Stimulated activated CD4-positive, alpha-beta T cell treated with anti-CD3 and anti-CD28 coated beads, TNF-alpha, amount 100 ng/mL, for 1 hour (primary cell): ENCODE measurements around the gene WT1.
A peak's percentile ranks its signal among the peaks of the same experiment; 100 is the strongest.

Experiments used
- DNase-seq, 3 donors: peaks; one replicate each; pipeline ENCODE4 v3.0.0-alpha.2; 2020; ENCODE audit warnings: low read depth in 3 of 3, low spot score in 1 of 3

The WT1 gene

GRCh38 chr11:32425761-32426160 lies 9.6 kb downstream of the WT1 start:
- no peak for DNase-seq

- no peak for DNase-seq
Measured at GRCh38 chr11:32422545-32422944, 12.8 kb downstream of the WT1 start.

DNA sequence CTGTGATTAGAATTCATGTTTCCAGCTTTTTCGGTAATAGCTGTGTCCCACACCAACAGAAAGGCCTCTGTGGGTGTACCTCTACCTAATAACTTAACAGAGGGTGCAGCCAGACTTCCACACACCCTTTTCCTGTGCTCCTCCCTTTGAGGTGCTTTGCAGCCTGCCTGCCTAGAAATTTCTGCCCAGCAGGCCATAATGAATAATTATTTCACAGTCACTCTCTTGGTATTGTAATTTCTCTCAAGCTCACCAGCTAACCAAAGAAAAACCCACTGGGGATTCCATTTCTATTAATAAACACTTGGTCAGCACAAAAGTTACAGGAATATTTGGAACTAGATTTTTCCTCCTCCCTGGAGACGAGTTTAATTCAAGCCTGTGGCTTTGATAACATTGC lies 13.3 kb downstream of the WT1 start:
- no peak for DNase-seq

DNA sequence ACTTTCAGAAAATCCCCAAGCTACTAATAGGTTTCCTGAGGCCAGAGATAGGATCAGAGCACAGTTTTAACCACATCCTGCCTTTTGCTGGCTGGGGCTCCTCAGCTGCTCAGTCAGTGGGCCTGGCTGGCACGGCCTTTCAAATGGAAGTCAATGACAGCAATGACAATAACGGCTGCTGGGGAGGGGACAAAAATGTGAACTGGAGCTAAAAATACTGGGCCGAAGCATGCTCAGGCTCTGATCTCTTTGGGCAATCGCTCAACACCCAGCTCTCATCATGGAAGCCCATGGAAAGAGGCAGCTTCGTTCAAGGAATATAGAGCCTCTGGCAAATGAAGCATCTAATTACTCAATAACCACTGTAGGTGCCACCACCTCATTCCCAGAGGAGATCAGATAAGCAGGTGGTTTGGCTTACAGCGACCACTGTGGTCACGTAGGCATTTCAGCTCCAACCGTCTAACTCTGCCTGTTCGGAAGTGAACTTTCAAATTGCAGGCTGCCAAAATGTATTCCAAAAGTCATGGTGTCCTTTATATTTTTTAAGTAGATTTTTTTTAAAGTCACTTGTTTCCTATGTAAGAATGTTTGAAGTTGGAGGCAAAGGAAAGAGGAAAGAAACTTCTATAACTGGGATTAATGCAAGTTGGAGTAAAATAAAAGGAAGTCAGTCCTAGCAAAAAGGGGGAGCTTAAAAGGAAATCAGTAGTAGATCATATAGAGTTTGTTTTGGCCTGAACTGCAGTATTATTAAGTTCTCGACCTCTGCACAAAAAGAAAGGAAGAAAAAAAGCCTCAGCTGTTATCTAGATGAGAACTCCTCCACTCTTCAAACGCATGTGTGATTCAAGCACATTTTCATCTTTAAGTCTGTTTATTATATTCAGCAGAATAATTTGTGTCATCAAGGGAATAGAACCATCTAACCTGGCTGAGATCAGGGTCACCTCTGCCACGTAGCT lies 14.1 kb downstream of the WT1 start:
- peak in 1 of 3 donors; percentile 5 for DNase-seq

DNA sequence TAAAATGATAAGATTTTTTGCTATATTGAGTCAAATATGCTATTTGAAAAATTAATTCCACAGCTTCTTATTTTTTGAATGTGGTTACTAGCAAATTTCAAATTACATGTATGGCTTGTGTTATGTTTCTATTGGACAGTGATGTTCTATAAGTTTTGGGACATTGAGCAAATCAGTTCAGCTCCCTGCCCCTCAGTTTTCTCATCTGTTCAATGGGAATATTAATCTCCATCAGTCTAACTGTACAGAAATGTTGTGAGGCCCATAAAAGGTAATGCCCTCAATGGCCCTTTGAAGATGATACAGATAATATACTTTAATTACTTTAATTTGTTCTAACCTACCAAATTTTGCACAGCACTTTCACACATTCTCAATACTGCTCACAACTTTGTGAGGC lies 15.2 kb downstream of the WT1 start:
- DNase-seq: no peak

DNA sequence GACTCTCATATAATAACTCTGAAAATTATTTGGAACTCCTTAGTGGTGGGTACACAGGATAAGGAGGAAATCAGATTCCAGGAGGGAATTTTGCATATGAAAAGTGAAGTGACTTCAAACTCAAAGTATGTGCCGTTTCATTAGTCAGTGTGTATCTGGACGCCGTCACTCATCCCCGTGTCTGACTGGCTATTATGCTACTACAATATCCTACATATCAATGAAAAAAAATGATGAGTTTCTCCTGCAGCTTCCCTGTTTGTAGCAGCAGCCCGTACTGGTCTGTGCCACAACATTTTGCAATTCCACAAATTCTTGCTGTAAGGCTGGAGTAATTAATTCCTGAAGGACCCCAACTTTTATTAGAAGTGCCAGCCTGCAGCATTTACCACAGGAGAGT lies 16.5 kb downstream of the WT1 start:
- DNase-seq: no peak

GRCh38 chr11:32417806-32418205 lies 17.5 kb downstream of the WT1 start:
- no peak for DNase-seq

GRCh38 chr11:32416301-32416700 lies 19.0 kb downstream of the WT1 start:
- DNase-seq: no peak

GRCh38 chr11:32414925-32415324 lies 20.4 kb downstream of the WT1 start:
- DNase-seq: no peak

- no peak for DNase-seq
Measured at GRCh38 chr11:32411942-32412615, 23.3 kb downstream of the WT1 start.

- no peak for DNase-seq
Measured at GRCh38 chr11:32405592-32405991, 29.7 kb downstream of the WT1 start.

DNA sequence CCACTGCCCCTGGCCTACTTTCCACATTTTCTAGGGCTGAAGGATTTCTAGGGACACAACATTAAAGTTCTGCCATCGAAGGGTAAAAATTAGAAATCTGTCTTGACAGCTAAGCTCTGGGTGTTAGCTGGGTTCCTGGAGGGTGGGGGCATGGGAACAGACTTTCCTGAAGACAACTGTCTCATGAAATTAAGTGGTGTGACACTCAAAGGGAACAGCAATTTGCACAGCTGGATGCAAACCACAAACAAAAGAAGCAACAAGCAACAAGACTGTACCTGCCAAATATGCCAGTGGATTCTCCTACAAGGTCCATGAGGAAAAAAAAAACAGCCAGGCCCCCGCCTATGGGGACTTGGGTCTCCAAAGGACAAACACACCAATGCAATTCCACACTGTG lies 32.5 kb downstream of the WT1 start:
- no peak for DNase-seq

- DNase-seq: no peak
Measured at GRCh38 chr11:32400670-32401369, 34.5 kb downstream of the WT1 start.

DNA sequence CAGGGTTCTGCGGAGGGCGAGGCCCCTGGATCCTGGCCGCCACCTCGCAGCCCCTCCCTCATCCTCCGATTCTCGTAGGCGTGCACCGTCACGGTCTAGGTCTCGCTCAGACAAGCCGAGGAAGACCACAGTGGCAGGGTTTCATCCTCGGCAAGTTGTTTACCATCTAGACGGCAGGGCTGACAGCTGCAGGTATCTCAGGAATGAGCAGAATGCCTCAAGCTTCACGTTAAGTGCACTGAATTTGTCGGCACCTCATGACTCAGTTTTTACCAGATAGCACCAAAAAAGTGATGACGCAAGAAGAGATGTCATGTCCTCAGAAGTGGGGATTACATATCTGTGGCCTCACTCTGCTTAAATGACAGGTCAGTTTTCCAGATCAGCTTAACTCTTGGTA lies 35.1 kb downstream of the WT1 start:
- DNase-seq: no peak

- DNase-seq: no peak
Measured at GRCh38 chr11:32396991-32397390, 38.3 kb downstream of the WT1 start.

DNA sequence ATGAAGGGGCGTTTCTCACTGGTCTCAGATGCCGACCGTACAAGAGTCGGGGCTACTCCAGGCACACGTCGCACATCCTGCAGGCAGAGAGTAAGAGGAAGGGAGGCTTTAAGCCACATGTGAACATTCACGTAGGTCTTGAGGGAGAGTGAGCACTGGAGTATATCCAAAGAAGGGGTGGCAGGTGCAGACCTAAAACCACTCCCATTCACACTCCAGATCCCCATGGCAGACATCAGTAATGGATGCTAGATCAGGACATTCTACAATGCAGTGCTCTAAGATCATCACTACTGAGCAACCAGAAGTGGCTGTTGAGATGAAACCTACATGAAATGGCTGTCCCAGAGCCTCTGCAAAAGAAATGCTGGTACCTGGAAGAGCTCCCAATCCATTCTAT lies 39.0 kb downstream of the WT1 start:
- no peak for DNase-seq

GRCh38 chr11:32395127-32395526 lies 40.2 kb downstream of the WT1 start:
- no peak for DNase-seq

DNA sequence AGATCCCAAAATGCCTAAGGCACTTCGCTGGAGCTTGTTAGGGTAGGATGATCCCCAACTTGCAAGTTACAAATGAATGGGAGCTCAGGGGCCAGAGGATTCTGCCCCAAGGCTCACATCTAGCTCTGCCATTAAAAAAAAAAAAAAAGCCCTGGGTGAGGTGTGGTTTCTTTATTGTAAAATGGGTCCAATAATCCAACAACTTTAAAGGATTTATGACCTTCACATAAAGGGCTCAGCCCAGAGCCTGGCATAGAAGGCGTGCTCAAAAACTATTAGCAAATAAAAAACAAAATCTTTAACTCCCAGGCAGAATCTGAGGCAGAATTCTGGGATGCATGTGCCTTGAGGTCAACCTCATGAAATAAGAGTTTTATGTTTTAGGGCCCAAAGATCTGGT lies 42.5 kb downstream of the WT1 start:
- no peak for DNase-seq

- no peak for DNase-seq
Measured at GRCh38 chr11:32391956-32392553, 43.3 kb downstream of the WT1 start.

DNA sequence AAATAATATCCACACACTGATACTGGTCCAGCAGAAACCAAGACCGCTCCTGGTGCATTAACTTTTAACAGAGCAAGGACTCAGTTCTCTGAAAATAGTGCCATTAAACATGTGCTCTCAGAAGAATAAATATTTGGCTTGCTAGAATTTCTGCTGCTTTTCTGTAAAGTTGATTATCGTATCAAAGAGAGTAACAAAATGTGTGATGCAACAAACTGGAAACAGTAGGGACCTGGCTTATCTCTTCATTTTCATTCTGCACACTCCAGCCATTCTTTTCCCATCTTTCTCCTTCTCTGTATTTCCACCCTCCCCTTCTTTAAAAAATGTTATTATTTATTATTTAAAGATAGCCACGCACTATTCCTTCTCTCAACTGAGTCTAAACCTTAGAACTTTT lies 43.9 kb downstream of the WT1 start:
- no peak for DNase-seq

GRCh38 chr11:32390712-32391111 lies 44.6 kb downstream of the WT1 start:
- DNase-seq: no peak
